ENCODE results near the gene PCDHA4. TPM values are rescaled to one million over a fixed set of nuclear protein-coding genes. Genes with fewer than 3 reads are reported as not detected.
"Not testable (repeated sequence)": the region's sequence is repeated elsewhere in the genome, so short reads cannot be mapped to it uniquely, and the experiment has no call there.

PCDHA4 gene
- total RNA-seq, 1 experiment from 2014 or later, result 1.5 TPM

DNA sequence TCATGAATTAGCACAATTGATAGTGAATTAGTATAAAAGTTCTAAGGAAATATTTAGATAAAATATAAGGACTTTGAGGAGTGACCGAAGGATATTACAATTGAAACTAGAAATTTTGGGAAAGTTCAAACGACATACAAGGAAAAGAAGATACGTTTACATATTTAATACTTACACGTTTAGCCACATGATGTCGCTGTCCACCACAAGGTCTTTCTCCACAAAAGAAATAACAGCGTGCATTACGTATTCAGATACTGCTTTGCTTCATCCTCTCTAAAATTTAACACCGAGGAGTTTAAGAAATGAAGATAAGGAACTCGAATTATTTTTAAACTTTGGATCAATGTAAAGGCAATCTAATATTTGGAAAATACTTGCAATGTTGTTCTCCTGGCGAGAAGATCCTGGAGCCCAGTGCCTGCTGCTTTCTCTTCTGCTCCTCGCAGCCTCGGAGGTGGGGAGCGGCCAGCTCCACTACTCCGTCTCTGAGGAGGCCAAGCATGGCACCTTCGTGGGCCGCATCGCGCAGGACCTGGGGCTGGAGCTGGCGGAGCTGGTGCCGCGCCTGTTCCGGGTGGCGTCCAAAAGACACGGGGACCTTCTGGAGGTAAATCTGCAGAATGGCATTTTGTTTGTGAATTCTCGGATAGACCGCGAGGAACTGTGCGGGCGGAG is 5.9 kb upstream of the PCDHA4 start, which contains the start of gene PCDHA3:
PCDHA3 (plus strand) TSS at position 242 of the 678 bp plus-strand sequence.
- H3F3A ChIP-seq (ENCODE audit: low read length, unreplicated experiment), result no peaks in the 10 kb centered on the region
- no peak within 1 kb of the TSS for H3K9ac ChIP-seq (ENCODE audit: low read length)
- no peak for TF ChIP-seq EZH2phosphoT487 (IDR thresholded peaks at IDR 0.05; ENCODE audit: borderline replicate concordance, low read length)
- TF ChIP-seq EZH2 (IDR thresholded peaks at IDR 0.05; ENCODE audit: low read length, unreplicated experiment), result no peak
- TF ChIP-seq, protein P1, sequence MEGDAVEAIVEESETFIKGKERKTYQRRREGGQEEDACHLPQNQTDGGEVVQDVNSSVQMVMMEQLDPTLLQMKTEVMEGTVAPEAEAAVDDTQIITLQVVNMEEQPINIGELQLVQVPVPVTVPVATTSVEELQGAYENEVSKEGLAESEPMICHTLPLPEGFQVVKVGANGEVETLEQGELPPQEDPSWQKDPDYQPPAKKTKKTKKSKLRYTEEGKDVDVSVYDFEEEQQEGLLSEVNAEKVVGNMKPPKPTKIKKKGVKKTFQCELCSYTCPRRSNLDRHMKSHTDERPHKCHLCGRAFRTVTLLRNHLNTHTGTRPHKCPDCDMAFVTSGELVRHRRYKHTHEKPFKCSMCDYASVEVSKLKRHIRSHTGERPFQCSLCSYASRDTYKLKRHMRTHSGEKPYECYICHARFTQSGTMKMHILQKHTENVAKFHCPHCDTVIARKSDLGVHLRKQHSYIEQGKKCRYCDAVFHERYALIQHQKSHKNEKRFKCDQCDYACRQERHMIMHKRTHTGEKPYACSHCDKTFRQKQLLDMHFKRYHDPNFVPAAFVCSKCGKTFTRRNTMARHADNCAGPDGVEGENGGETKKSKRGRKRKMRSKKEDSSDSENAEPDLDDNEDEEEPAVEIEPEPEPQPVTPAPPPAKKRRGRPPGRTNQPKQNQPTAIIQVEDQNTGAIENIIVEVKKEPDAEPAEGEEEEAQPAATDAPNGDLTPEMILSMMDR (conservative IDR thresholded peaks at IDR 0.05; ENCODE audit: low read depth, low read length), result no peak
- no peak within 1 kb of the TSS for H3K27ac ChIP-seq (ENCODE audit: low read length)
- H3K9me3 ChIP-seq (ENCODE audit: low read length), result no peaks in the 10 kb centered on the region
- no peaks in the 10 kb centered on the region for H3K36me3 ChIP-seq (ENCODE audit: low read depth, low read length)
- H4K20me1 ChIP-seq (ENCODE audit: low read length), result no peaks in the 10 kb centered on the region
- BruUV-seq (replicated peaks), result no TSS peak
- DNase-seq (no peak), ATAC-seq (no peak)
- H2AFZ ChIP-seq (ENCODE audit: low read length), result no peak within 1 kb of the TSS
- H3K4me1 ChIP-seq (ENCODE audit: insufficient read depth, low read length), result no peaks in the 10 kb centered on the region
- intact Hi-C loops (cut with micrococcal nuclease), result no loop called here
- ChIA-PET POLR2A (ENCODE audit: unreplicated experiment) (no interaction called here), CTCF (interaction anchor here (0.5 kb wide), 1 partner anchor 40 kb away, joined by 4 read pairs; the partner anchor contains the start of gene PCDHA8)
- H3K4me2 ChIP-seq (ENCODE audit: low read length), result no peak within 1 kb of the TSS
- no peaks in the 10 kb centered on the region for H3K27me3 ChIP-seq (ENCODE audit: low read length)
- no peaks in the 10 kb centered on the region for H3K9me2 ChIP-seq (replicated peaks; ENCODE audit: low read length)
- no peaks in the 10 kb centered on the region for H3K79me2 ChIP-seq (ENCODE audit: low read length)
- H3K4me3 ChIP-seq (ENCODE audit: low read length), result no peak within 1 kb of the TSS

DNA sequence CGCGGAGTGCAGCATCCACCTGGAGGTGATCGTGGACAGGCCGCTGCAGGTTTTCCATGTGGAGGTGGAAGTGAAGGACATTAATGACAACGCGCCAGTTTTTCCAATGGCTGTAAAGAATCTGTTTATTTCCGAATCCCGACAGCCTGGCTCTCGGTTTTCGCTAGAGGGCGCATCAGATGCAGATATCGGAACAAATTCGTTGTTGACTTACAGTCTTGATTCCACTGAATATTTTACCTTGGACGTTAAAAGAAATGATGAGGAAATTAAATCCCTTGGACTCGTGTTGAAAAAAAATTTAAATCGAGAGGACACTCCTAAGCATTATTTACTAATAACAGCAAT is 5.4 kb upstream of the PCDHA4 start:
- no peak overlapping the region for H3K4me3 ChIP-seq (ENCODE audit: low read length)
- H3K27ac ChIP-seq (ENCODE audit: low read length), result no peak overlapping the region
- no peaks in the 10 kb centered on the region for H3K9me3 ChIP-seq (ENCODE audit: low read length)
- no peaks in the 10 kb centered on the region for H3K9me2 ChIP-seq (replicated peaks; ENCODE audit: low read length)
- no peaks in the 10 kb centered on the region for H3K4me1 ChIP-seq (ENCODE audit: insufficient read depth, low read length)
- no peaks in the 10 kb centered on the region for H4K20me1 ChIP-seq (ENCODE audit: low read length)
- no peak overlapping the region for H3K4me2 ChIP-seq (ENCODE audit: low read length)
- H3F3A ChIP-seq (ENCODE audit: low read length, unreplicated experiment), result no peaks in the 10 kb centered on the region
- intact Hi-C loops (cut with micrococcal nuclease), result no loop called here
- H3K9ac ChIP-seq (ENCODE audit: low read length), result no peak overlapping the region
- no TSS peak for BruUV-seq (replicated peaks)
- ATAC-seq (no peak), DNase-seq (no peak)
- ChIA-PET POLR2A (ENCODE audit: unreplicated experiment) (no interaction called here), CTCF (interaction anchor here (0.5 kb wide), 1 partner anchor 40 kb away, joined by 4 read pairs; the partner anchor contains the start of gene PCDHA8)
- H3K79me2 ChIP-seq (ENCODE audit: low read length), result no peaks in the 10 kb centered on the region
- no peak for TF ChIP-seq EZH2phosphoT487 (IDR thresholded peaks at IDR 0.05; ENCODE audit: borderline replicate concordance, low read length)
- no peak for TF ChIP-seq EZH2 (IDR thresholded peaks at IDR 0.05; ENCODE audit: low read length, unreplicated experiment)
- TF ChIP-seq, protein P1 (conservative IDR thresholded peaks at IDR 0.05; ENCODE audit: low read depth, low read length), result no peak
- no peaks in the 10 kb centered on the region for H3K36me3 ChIP-seq (ENCODE audit: low read depth, low read length)
- H3K27me3 ChIP-seq (ENCODE audit: low read length), result no peaks in the 10 kb centered on the region
- no peak overlapping the region for H2AFZ ChIP-seq (ENCODE audit: low read length)

DNA sequence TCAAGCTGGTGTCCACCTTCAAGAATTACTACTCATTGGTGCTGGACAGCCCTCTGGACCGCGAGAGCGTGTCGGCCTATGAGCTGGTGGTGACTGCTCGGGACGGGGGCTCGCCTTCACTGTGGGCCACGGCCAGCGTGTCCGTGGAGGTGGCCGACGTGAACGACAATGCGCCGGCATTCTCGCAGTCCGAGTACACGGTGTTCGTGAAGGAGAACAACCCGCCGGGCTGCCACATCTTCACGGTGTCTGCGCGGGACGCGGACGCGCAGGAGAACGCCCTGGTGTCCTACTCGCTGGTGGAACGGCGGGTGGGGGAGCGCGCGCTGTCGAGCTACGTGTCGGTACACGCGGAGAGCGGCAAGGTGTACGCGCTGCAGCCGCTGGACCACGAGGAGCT is 4.5 kb upstream of the PCDHA4 start:
- H3K27ac ChIP-seq (ENCODE audit: low read length); POLR2A ChIA-PET (ENCODE audit: unreplicated experiment); H4K20me1 ChIP-seq (ENCODE audit: low read length); H3K36me3 ChIP-seq (ENCODE audit: low read depth, low read length); H3K27me3 ChIP-seq (ENCODE audit: low read length); H3K4me3 ChIP-seq (ENCODE audit: low read length); H3K79me2 ChIP-seq (ENCODE audit: low read length); BruUV-seq (replicated peaks); H3K9ac ChIP-seq (ENCODE audit: low read length); H3K9me2 ChIP-seq (replicated peaks; ENCODE audit: low read length); H3K4me1 ChIP-seq (ENCODE audit: insufficient read depth, low read length); H3F3A ChIP-seq (ENCODE audit: low read length, unreplicated experiment); DNase-seq; CTCF ChIA-PET; H3K9me3 ChIP-seq (ENCODE audit: low read length); ATAC-seq; H2AFZ ChIP-seq (ENCODE audit: low read length); H3K4me2 ChIP-seq (ENCODE audit: low read length); intact Hi-C loops (cut with micrococcal nuclease): not testable (repeated sequence)

Measured in PC-3 (cell line).